SK-N-SH treated with all-trans-retinoic acid at 6 μM for 48 hours (cell line): ENCODE measurements around the gene KCNMB1.
"Not testable (repeated sequence)": the region's sequence is repeated elsewhere in the genome, so short reads cannot be mapped to it uniquely, and the experiment has no call there.

Experiments used
- ATAC-seq: fragments of 200-7000 bp; cut with Tn5 transposase; 3 replicates; pipeline ENCODE4 v1.9.1; 2020; ENCODE audit warnings: mild to moderate bottlenecking, moderate library complexity
- ARNTL ChIP-seq: fragments of 450-650 bp; formaldehyde crosslinking; IDR thresholded peaks from 2 replicates; pipeline ENCODE4 v1.5.0; 2020; ENCODE audit warnings: low read depth, mild to moderate bottlenecking, moderate library complexity, borderline replicate concordance
- BACH2 ChIP-seq: fragments of 250-450 bp; sonication (Bioruptor Pico); IDR thresholded peaks from 2 replicates; pipeline ENCODE4 v1.9.0; 2021; ENCODE audit warnings: mild to moderate bottlenecking, borderline replicate concordance
- CREB5 ChIP-seq: fragments of 250-450 bp; sonication (Bioruptor Pico); IDR thresholded peaks from 2 replicates; pipeline ENCODE4 v1.5.1; 2020; ENCODE audit warnings: low read depth, mild to moderate bottlenecking, moderate library complexity
- CSDC2 ChIP-seq: fragments of 250-450 bp; sonication (Bioruptor Pico); IDR thresholded peaks from 2 replicates; pipeline ENCODE4 v1.5.0; 2020; ENCODE audit warnings: mild to moderate bottlenecking, moderate library complexity
- CSRNP3 ChIP-seq: fragments of 250-450 bp; sonication (Bioruptor Pico); IDR thresholded peaks from 2 replicates; pipeline ENCODE4 v1.5.1; 2021; ENCODE audit warnings: mild to moderate bottlenecking, moderate library complexity
- GLIS3 ChIP-seq: fragments of 250-450 bp; sonication (Bioruptor Pico); IDR thresholded peaks from 2 replicates; pipeline ENCODE4 v1.5.0; 2020; ENCODE audit warnings: mild to moderate bottlenecking, moderate library complexity
- ISL1 ChIP-seq: fragments of 250-450 bp; sonication (Bioruptor Pico); IDR thresholded peaks from 2 replicates; pipeline ENCODE4 v2.1.2; 2022; ENCODE audit warnings: mild to moderate bottlenecking, moderate library complexity
- PATZ1 ChIP-seq: fragments of 250-450 bp; sonication (Bioruptor Pico); IDR thresholded peaks from 2 replicates; pipeline ENCODE4 v1.8.0; 2020; ENCODE audit warnings: mild to moderate bottlenecking, moderate library complexity, borderline replicate concordance
- PPARA ChIP-seq: fragments of 250-450 bp; sonication (Bioruptor Pico); IDR thresholded peaks from 2 replicates; pipeline ENCODE4 v1.5.0; 2020; ENCODE audit warnings: mild to moderate bottlenecking, borderline replicate concordance
- RARB ChIP-seq: fragments of 250-450 bp; sonication (Bioruptor Pico); IDR thresholded peaks from 2 replicates; pipeline ENCODE4 v1.8.0; 2021; ENCODE audit warnings: mild to moderate bottlenecking, moderate library complexity
- SNAI2 ChIP-seq: fragments of 250-450 bp; sonication (Bioruptor Pico); IDR thresholded peaks from 2 replicates; pipeline ENCODE4 v1.5.0; 2020; ENCODE audit warnings: mild to moderate bottlenecking, moderate library complexity
- TCF4 ChIP-seq: fragments of 250-450 bp; sonication (Bioruptor Pico); IDR thresholded peaks from 2 replicates; pipeline ENCODE4 v1.8.0; 2021; ENCODE audit warnings: mild to moderate bottlenecking, moderate library complexity, borderline replicate concordance
- TOX ChIP-seq: fragments of 250-450 bp; sonication (Bioruptor Pico); IDR thresholded peaks from 2 replicates; pipeline ENCODE4 v1.8.0; 2021; ENCODE audit warnings: mild to moderate bottlenecking, moderate library complexity, borderline replicate concordance
- TSHZ2 ChIP-seq: fragments of 250-450 bp; sonication (Bioruptor Pico); IDR thresholded peaks from 2 replicates; pipeline ENCODE4 v1.5.0; 2020; ENCODE audit warnings: mild to moderate bottlenecking, moderate library complexity
- ZFP3 ChIP-seq: fragments of 250-450 bp; sonication (Bioruptor Pico); IDR thresholded peaks from 2 replicates; pipeline ENCODE4 v1.5.0; 2020; ENCODE audit warnings: mild to moderate bottlenecking, moderate library complexity
- ZFP30 ChIP-seq: fragments of 450-650 bp; formaldehyde crosslinking; IDR thresholded peaks from 2 replicates; pipeline ENCODE4 v1.5.0; 2022; ENCODE audit warnings: mild to moderate bottlenecking, moderate library complexity
- ZNF565 ChIP-seq: fragments of 450-650 bp; formaldehyde crosslinking; conservative IDR thresholded peaks from 2 replicates; pipeline ENCODE4 v1.5.0; 2020; ENCODE audit warnings: low read depth, mild to moderate bottlenecking, moderate library complexity
- ZNF70 ChIP-seq: fragments of 450-650 bp; formaldehyde crosslinking; IDR thresholded peaks from 2 replicates; pipeline ENCODE4 v1.5.0; 2020; ENCODE audit warnings: mild to moderate bottlenecking, moderate library complexity
- ZNF8 ChIP-seq: fragments of 450-650 bp; formaldehyde crosslinking; IDR thresholded peaks from 2 replicates; pipeline ENCODE4 v1.5.0; 2020; ENCODE audit warnings: mild to moderate bottlenecking, moderate library complexity

KCNMB1 gene

GRCh38 chr5:170377027-170377426 is 12.1 kb downstream of the KCNMB1 start (continued):
- TF ChIP-seq TSHZ2 (CRISPR knock-in tag) (no peak), RARB (CRISPR knock-in tag) (no peak)
- TF ChIP-seq, all 23 proteins: peak for 0

- not testable (repeated sequence) for ATAC-seq
- peak; percentile 82 for TF ChIP-seq ZNF8
These were observed 12.6 kb downstream of the KCNMB1 start for GRCh38 chr5:170376526-170376925.

- no peak for ATAC-seq
- TF ChIP-seq ZFP30 (CRISPR knock-in tag) = no peak
- no peak for TF ChIP-seq TCF4 (CRISPR knock-in tag)
These were observed 13.9 kb downstream of the KCNMB1 start for GRCh38 chr5:170375283-170375682.

- no peak for ATAC-seq
- TF ChIP-seq PPARA (CRISPR knock-in tag) (no peak), BACH2 (no peak), CSDC2 (CRISPR knock-in tag) (no peak), ISL1 (CRISPR knock-in tag) (no peak), ZNF8 (no peak), ZFP30 (CRISPR knock-in tag) (no peak), ZFP3 (CRISPR knock-in tag) (no peak), TSHZ2 (CRISPR knock-in tag) (no peak), TCF4 (CRISPR knock-in tag) (no peak), ARNTL (no peak), PATZ1 (CRISPR knock-in tag) (no peak), CREB5 (CRISPR knock-in tag) (no peak), ZNF70 (CRISPR knock-in tag) (no peak), TOX (CRISPR knock-in tag) (no peak), CSRNP3 (CRISPR knock-in tag) (no peak), GLIS3 (no peak), ZNF565 (CRISPR knock-in tag) (no peak), SNAI2 (CRISPR knock-in tag) (no peak)
These were observed 16.2 kb downstream of the KCNMB1 start for GRCh38 chr5:170372971-170373370.
